Stimulated activated CD4-positive, alpha-beta T cell treated with anti-CD3 and anti-CD28 coated beads, TNF-alpha, amount 100 ng/mL, for 24 hours (primary cell): Measurements from ENCODE around the gene PMEL.
"Not testable (repeated sequence)": the region's sequence is repeated elsewhere in the genome, so short reads cannot be mapped to it uniquely, and the experiment has no call there.

Experiments
- DNase-seq, 3 experiments: peaks; one replicate each; pipeline ENCODE4 v3.0.0-alpha.2; 2020; ENCODE audit warnings: low read depth in 3 of 3

The PMEL gene

DNA sequence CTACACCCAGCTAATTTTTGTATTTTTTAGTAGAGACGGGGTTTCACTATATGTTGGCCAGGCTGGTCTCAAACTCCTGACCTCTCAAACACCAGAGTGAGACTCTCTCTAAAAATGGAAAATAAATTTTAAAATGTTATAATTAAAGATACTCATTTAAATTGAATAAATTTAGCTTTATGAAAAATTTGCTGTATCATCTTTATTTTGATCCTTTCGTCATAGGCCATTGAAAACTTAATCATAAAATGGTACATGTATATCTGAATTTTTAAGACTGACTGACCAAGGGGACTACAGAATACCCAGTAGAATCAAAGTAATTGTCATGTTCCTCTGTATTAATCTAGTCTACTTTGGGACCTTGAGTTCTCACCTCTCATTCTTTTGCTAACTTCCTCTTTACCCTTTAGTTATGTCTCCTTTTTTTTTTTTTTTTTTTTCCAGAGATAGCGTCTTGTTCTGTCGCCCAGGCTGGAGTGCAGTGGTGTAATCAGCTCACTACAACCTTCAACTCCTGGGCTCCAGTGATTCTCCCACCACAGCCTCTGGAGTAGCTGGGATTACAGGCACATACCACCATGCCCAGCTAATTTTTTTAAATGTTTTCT is 17.5 kb upstream of the PMEL start:
- DNase-seq: no peak

DNA sequence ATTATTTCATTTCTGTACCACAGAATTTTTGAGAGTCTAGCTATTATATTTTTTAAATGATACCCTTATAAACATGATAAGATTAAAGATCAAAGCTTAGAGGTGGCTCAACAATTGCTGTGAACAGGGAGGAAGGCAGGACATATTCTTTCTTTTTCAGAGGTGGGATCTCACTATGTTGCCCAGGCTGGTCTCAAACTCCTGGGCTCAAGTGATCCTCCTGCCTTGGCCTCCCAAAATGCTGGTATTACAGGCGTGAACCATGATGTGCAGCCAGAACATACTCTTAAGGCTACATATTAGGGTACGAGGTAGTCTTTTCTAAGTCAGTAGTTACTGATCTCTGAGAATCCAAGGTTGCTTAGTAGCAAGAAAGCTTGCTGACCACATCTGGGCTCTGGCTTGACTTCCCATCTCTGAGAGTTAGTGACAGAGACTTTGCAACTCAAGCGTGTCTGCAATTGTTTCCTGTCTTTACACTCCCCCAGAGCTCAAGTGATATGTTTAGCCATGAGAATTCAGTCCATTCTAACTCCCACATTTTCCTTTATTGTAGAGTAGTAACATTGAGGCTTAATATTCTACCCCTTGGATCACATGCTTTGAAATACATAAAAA is 16.6 kb upstream of the PMEL start:
- DNase-seq: no peak

DNA sequence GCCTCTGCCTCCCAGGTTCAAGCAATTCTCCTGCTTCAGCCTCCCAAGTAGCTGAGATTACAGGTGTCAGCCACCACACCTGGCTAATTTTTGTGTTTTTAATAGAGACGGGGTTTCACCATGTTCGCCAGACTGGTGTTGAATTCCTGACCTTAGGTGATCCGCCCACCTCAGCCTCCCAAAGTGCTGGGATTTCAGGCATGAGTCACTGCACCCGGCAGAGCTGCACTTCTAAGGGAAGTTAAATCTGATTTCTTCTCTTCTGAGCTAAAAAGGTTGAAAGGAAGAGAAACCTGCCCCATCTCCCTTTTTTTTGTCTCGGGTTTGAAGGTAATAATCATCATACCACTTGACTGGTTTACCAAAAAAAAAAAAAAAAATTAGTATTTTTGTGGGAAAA is 16.0 kb upstream of the PMEL start:
- DNase-seq: not testable (repeated sequence)

DNA sequence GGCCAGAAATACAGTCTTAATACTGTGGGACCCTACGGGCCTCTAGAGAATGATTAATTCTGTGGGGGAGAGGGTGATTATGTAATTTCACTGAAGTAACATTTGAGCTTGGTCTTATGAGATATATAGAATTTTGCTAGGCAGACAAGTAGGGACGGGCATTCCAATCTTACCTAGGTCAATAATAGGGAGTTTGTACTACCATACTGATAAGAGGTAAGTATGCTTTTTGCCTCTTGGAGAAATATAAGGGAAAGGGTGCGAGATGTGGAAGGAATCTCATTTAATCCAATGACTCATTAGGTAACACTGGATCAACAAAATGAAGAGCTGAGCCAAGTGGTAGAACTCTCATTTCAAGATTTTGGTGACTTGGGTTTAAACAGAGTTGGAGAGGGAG is 13.2 kb upstream of the PMEL start:
- no peak for DNase-seq

DNA sequence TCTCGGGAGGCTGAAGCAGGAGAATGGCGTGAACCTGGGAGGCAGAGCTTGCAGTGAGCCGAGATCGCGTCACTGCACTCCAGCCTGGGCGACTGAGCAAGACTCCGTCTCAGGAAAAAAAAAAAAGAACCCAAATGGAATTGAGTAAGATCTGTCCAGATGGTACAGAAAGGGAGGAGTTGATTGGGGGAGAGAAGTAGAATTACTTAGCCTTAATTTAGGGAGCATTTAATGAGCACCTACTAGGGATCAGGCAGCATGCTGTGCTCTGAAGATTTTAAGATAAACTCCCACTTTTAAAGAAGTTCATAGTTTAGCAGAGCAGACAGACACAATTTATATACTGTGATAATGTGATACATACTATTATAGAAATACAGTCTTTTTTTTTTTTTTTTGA is 12.6 kb upstream of the PMEL start:
- DNase-seq: no peak

DNA sequence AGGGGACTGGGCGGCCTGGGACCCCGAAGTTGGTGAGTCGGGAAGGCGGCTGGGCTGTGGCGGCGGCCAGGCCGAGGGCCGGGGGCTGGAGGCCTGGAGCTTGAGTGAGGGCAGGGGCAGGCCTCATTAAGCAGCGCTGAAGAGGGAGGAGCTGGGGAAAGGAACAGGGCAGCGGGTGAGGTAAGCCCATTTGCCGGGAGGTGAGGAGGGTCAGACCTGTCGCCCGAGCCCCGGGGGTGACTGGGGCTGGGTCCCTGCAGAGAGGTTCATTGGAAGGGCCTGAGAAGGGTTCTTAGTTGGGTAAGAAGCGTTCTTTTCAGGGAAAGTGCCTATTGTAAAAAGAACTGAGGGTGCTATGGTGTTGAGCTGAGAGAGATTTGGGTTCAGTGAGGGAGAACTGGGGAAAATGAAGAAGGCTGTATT is 8.5 kb upstream of the PMEL start:
- DNase-seq: peak in 1 of 3 experiments; percentile 30

DNA sequence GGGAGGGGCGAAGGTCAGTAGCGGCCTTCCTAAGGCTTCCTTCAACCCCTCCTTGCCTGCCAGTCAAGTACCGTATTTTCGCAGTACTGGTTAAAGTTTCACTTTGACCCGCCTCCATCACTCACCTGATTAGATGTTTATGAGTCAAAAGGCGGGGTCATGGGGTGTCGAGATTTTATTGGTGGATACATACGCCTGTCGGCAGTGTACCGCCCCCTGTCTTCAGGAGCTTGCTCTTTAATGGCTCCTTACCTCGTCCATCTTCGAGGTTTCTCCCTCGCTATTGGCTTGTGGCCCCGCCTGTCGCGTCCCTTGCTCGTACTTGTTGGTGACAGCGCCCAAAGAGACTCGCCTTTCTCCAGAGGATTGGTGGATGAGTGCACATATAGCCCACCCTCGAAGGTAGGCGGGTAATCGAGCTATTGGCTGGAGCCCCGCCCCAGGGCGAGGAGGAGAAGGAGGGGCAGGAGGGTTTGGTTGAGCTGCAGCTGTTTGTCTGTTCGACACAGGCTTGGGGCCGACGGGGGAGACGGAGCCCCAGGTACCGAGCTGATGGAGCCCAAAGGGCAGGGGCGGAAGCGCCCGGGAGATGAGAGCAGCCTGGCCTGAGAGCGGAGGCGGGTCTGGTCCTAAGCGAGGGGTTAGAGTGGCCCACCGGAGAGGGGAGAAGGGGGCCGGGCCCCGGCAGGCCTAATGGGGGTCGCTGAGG is 7.9 kb upstream of the PMEL start, which contains the start of gene RAB5B:
Gene RAB5B, plus strand, starts transcription at position 480 of the 709 bp plus-strand sequence. CDS start 12,883 bp downstream, outside the sequence.
- DNase-seq: peak; percentile 91 to 97 (median 96)

DNA sequence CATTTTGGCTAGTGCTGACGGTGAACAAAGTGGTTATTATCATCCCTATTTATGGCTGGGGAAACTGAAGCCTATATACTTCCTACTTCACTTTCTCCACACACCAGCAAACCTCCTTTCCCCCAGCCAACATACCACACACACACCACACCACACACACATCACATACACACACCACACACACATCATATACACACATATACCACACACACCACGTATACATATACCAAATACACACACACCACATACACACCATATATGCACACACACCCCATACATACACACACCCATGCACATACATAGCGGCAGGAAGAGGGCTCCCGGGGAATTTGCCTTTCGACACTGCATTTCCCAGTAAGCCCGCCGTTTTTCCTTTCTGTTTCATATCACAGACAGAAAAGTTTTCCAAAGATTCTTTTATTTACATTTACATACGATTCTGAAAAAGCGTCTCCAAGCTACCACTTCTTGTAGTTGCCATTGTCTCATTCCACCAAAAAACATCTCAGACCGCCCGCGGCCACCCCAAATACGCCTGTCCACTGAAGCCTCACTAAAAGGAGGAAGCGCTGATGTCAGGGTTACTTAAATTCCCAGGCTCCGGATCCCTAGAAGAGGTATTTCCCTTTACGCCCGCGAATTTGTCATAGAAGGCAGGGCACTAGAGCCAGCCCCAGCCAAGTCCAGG is 7.2 kb upstream of the PMEL start:
- no peak for DNase-seq

DNA sequence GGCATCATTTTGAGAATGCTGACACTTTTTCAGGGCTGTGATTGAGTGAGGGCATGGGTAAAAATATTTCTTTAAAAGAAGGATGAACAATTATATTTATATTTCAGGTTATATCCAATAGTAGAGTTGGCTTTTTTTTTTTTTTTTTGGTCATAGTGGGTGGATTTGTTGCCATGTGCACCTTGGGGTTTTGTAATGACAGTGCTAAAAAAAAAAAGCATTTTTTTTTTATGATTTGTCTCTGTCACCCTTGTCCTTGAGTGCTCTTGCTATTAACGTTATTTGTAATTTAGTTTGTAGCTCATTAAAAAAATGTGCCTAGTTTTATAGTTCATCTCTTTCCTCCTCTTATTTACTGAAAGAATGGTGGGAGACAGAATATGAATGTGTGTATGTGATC is 6.6 kb upstream of the PMEL start:
- DNase-seq: no peak

DNA sequence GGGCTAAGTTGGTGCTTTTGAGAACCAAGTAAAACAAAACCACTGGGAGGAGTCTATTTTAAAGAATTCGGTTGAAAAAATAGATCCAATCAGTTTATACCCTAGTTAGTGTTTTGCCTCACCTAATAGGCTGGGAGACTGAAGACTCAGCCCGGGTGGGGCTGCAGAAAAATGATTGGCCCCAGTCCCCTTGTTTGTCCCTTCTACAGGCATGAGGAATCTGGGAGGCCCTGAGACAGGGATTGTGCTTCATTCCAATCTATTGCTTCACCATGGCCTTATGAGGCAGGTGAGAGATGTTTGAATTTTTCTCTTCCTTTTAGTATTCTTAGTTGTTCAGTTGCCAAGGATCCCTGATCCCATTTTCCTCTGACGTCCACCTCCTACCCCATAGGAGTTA is 6.2 kb upstream of the PMEL start:
- no peak for DNase-seq

DNA sequence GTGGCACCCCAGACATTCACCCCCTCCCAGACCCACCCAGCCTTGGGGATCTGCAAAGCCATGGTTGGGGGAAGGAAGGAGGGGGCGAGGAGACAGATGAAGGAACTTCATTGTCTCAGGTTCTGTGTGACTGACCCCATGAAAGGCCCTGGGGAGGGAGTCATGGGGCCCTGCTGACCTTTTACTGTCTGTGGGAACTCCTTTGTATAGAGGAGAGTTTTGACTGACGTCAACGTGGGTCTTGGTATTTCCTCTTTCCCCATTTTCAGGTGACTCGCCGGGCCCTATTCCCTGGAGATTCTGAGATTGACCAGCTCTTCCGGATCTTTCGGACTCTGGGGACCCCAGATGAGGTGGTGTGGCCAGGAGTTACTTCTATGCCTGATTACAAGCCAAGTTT is 4.9 kb upstream of the PMEL start:
- DNase-seq: no peak

DNA sequence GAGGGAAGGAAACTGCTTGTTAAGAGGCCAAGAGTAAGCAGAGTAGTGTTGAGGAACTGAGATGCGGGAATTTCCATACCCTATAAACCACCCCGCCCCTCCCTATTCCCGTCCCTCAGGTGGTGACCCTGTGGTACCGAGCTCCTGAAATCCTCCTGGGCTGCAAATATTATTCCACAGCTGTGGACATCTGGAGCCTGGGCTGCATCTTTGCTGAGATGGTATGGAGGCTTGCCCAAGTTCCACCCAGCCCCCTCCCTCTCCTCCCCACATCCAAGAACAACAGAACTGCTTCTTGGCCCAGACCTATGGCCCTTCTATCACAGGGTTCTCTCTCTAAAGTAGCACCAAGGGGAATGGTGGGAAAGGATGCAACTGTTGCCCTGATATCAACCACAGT is 3.5 kb upstream of the PMEL start:
- no peak for DNase-seq

DNA sequence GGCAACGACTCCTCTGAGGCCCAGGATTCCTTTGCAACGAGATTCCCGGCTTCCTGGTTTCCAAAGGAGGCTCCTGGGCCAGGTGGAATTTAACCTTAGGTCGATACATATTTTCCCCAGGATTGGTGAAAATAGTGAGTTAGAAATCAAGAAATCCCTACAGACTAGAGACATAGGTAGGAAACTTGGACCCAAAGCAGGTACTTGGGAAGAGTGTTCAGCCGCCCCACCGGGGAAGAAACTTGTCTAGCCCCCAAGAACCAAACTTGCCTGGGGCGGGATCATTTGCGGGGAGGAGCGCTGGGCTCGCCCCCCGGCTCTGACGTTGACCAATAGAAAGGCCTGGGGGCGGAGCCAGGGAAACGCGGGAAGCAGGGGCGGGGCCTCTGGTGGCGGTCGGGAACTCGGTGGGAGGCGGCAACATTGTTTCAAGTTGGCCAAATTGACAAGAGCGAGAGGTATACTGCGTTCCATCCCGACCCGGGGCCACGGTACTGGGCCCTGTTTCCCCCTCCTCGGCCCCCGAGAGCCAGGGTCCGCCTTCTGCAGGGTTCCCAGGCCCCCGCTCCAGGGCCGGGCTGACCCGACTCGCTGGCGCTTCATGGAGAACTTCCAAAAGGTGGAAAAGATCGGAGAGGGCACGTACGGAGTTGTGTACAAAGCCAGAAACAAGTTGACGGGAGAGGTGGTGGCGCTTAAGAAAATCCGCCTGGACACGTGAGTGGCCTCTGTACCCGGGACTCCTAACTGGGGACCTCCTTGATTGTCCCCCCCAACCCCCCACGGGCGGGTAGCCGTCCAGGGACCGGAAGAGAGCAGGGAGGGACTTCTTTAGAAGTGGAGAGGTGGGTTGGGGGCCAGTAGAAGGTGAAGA is 803 bp upstream of the PMEL start, which contains the start of gene CDK2:
Gene CDK2, plus strand, starts transcription at position 423 of the 874 bp plus-strand sequence. Its CDS starts 179 bp downstream, at position 602.
- DNase-seq: peak; percentile 84 to 95 (median 87)

DNA sequence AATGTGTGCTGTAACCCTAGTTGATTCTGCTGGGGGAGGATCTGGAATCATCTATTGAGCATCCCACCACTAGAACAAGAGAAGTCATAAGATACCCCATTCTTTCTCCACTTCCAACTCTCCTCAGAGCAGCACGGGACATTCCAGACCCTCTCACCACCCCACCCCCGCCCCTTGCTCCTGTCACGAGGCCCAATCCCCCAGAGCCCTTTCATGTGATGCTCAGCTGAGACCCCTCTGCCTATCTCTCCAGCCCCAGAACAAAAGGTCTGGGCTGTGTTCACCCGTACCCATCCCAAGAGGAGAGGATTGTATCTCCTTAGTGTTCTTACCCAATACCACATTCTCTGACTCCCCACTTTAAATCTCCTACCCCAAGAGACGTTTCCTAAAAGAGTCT is 602 bp downstream of the PMEL start:
- no peak for DNase-seq

DNA sequence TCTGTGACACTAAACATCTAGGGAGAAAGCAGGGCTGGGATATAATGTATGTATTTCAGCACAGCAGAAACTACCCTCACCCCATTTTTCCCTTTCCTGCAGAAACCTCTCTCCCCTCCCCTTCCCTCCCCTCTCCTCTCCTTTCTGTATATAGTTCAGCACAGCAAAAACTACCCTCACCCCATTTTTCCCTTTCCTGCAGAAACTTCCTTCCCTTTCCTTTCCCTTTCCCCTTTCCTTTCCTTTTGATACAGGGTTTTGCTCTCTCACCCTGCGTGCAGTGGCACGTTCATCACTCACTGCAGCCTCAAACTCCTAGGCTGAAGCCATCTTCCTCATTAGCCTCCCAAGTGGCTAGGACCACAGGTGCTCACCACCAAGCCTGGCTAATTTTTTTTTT is 2.1 kb downstream of the PMEL start:
- DNase-seq: no peak

DNA sequence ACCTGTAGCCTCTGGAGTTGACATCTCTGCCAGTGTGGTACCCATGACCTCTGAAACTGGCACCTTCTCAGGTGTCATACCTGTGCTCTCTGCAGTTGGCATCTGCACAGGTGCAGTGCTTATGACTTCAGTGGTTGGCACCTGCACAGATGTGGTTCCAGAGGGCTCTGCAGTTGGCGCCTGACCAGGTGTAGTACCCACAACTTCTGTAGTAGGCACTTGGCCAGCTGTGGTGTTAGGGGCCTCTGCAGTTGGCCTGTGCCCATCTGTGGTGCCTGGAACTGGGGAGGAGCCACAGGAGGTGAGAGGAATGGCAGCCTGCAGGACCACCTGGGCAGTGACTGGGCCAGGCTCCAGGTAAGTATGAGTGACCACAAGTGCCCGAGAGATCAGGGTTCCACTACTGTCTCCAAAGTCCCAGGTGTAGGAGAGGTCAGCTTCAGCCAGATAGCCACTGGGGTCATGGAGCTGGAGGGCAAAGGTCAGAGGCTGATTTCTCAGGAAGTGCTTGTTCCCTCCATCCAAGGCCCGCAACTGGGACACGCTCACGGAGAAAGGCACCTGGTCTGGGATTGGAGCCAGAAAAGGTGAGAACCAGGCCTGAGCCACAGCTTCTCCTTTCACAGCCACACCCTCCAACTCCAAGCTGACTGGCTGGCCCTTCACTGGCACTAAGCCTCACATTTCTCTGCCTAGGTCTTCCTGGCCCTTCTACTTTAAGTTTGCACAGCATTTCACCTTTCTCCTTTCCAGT is 8.6 kb downstream of the PMEL start:
- DNase-seq: no peak

DNA sequence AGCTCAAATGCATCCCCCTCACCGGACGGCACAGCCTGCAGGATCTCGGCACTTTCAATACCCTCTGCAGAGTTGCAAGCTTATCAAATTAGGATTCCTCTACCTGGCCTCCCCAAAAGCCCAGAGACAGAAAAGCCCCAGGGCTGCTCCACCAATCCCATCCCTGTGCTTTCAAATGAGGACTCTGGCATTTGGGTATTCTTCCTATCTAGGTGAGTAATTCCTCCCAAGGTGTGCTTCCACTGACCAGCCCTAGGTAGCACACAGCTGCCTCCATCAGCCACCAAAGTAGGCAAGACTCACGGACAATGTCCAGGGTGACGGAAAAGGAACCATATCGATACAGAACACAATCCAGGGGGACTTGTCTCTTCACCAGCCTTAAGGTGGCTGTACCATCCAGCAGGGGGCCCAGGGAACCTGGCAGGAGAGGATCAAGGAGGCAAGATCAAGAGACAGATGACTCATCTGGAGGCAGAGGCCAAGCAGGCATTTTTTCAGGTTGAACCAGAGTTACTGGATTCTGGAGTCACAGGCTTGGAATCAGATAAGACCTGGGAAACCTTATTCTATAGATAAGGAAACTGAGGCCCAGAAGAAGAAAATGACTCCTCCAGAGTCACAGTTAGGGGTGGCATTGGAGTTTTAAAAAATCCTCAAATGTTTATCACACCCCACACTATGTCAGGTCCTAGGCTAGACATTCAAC is 9.9 kb downstream of the PMEL start:
- peak in 1 of 3 experiments; percentile 51 for DNase-seq

DNA sequence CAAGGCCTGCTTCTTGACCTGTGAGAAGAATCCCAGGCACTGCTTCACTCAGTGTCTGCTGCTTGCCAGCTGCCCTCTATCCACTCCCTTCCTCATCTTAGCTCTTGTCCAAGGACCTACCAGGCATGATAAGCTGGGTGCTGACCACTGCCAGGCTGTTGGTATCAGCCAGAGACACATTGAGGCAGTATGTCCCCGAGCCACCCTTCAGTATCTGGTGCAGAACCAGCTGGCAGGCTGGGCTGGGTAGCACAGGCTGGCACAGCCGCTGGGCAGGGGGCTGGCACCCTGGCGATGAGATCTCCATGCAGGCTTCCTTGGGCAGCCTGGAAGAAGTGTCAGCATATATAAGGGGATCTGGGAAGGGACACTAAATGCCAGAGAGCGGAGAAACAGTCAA is 10.5 kb downstream of the PMEL start:
- no peak for DNase-seq

DNA sequence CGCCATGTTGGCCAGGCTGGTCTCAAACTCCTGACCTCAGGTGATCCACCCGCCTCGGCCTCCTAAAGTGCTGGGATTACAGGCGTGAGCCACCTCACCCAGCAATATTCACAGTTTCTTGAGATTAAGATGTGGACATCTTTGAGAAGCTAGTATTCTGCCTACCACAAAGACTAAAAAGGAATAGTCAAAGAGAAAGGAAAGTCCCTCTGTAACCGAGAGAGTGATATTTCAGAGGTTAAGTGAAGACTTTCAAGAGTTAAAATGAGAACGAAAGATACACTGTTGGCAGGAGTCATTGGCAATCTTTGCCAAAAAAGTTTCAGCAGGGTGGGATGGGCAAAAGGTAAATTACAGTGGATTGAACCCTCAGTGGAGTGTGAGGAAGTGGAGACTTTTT is 19.3 kb downstream of the PMEL start:
- DNase-seq: no peak

DNA sequence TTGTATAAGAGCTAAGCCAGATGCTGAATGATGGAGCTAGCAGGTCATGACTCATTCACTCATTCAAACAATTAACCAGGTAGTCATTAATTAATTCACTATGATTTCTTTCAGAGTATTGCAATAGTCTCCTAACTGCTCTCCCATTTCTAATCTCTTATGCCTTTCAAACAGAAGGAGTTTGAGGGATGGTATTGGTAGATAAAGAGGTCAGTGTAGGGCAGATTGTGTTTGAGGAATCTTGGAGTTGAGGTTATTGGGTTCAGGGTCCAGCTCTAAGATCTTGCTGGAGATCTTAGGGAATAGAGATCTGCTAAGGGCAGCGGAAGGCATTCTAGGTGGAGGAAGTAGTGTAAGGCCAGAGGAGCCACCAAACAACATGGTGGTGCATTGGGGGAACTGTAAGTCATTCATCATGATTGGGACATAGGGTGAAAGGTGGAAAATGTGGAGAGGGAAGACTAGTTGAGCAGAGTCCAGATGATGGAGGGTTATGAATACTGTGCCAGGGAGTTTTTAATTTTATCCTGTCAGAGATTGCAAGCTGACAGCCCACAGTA is 23.2 kb downstream of the PMEL start:
- DNase-seq: no peak
